Activated T-helper 17 cell treated with anti-CD3 and anti-CD28 coated beads, Interleukin-2, amount 50 U/mL, for 72 hours (primary cell): ENCODE results near the gene ZNF165. TPM values are rescaled to one million over a fixed set of nuclear protein-coding genes. Genes with fewer than 3 reads are reported as not detected.
"Not testable (repeated sequence)": the region's sequence is repeated elsewhere in the genome, so short reads cannot be mapped to it uniquely, and the experiment has no call there.

Experiments
- ATAC-seq: fragments of 150-1000 bp; cut with Tn5 transposase; replicated peaks from 2 replicates; pipeline ENCODE4 v1.10.0; 2021; ENCODE audit warnings: mild to moderate bottlenecking, moderate library complexity
- H3K27ac Mint-ChIP-seq: one replicate; pipeline ENCODE4 v1.8.0; 2022; ENCODE audit warnings: mixed read lengths
- H3K27me3 Mint-ChIP-seq: one replicate; pipeline ENCODE4 v1.8.0; 2022; ENCODE audit warnings: mixed read lengths
- H3K36me3 Mint-ChIP-seq: one replicate; pipeline ENCODE4 v1.8.0; 2022; ENCODE audit warnings: low read depth, mild to moderate bottlenecking, mixed read lengths
- H3K4me1 Mint-ChIP-seq: one replicate; pipeline ENCODE4 v1.8.0; 2022; ENCODE audit warnings: mixed read lengths
- H3K4me3 Mint-ChIP-seq: one replicate; pipeline ENCODE4 v1.8.0; 2022; ENCODE audit warnings: mild to moderate bottlenecking, mixed read lengths
- H3K9me3 Mint-ChIP-seq: one replicate; pipeline ENCODE4 v1.8.0; 2022; ENCODE audit warnings: mixed read lengths
- total RNA-seq, 2 donors: library from RNA; stranded (reverse); gene quantifications; one replicate each; pipeline ENCODE4 v1.2.3, GENCODE V29; 2022

ZNF165 gene
- total RNA-seq, 2 donors from 2014 or later, result 2.1 to 14.8 TPM

- no peaks in the 10 kb centered on the region for H3K36me3 Mint-ChIP-seq
- no peaks in the 10 kb centered on the region for H3K4me1 Mint-ChIP-seq
- peaks cover 10% of the 10 kb centered on the region for H3K27me3 Mint-ChIP-seq
- H3K4me3 Mint-ChIP-seq, result peak overlapping the region; percentile 89
- H3K9me3 Mint-ChIP-seq, result no peaks in the 10 kb centered on the region
- peak; percentile 100 for ATAC-seq
- H3K27ac Mint-ChIP-seq, result peak overlapping the region; percentile 78
Observed at GRCh38 chr6:28104392-28105244, 24.2 kb downstream of the ZNF165 start.

- H3K4me3 Mint-ChIP-seq, result peak overlapping the region; percentile 89
- no peaks in the 10 kb centered on the region for H3K36me3 Mint-ChIP-seq
- no peak for ATAC-seq
- H3K9me3 Mint-ChIP-seq, result no peaks in the 10 kb centered on the region
- H3K4me1 Mint-ChIP-seq, result no peaks in the 10 kb centered on the region
- peak overlapping the region; percentile 11 for H3K27ac Mint-ChIP-seq
- H3K27me3 Mint-ChIP-seq, result peaks cover 5% of the 10 kb centered on the region
Observed at GRCh38 chr6:28105245-28105639, 24.9 kb downstream of the ZNF165 start.

- H3K4me1 Mint-ChIP-seq, result no peaks in the 10 kb centered on the region
Observed at GRCh38 chr6:28107506-28107905, 27.1 kb downstream of the ZNF165 start.

GRCh38 chr6:28111964-28112363 is 31.6 kb downstream of the ZNF165 start:
- H3K36me3 Mint-ChIP-seq, result peaks cover 30% of the 10 kb centered on the region
- H3K4me3 Mint-ChIP-seq, result no peak overlapping the region
- H3K27me3 Mint-ChIP-seq, result peaks cover 4% of the 10 kb centered on the region
- no peaks in the 10 kb centered on the region for H3K9me3 Mint-ChIP-seq
- no peak for ATAC-seq
- H3K4me1 Mint-ChIP-seq, result no peaks in the 10 kb centered on the region
- H3K27ac Mint-ChIP-seq, result no peak overlapping the region

More at GRCh38 chr6:28107506-28107905, 27.1 kb downstream of the ZNF165 start:
- H3K9me3 Mint-ChIP-seq, result no peaks in the 10 kb centered on the region
- ATAC-seq, result no peak
- H3K4me3 Mint-ChIP-seq, result no peak overlapping the region
- no peak overlapping the region for H3K27ac Mint-ChIP-seq
- no peaks in the 10 kb centered on the region for H3K36me3 Mint-ChIP-seq
- H3K27me3 Mint-ChIP-seq, result peaks cover 4% of the 10 kb centered on the region

GRCh38 chr6:28115799-28116198 is 35.4 kb downstream of the ZNF165 start:
- no peaks in the 10 kb centered on the region for H3K27me3 Mint-ChIP-seq
- no peaks in the 10 kb centered on the region for H3K4me1 Mint-ChIP-seq
- H3K27ac Mint-ChIP-seq, result no peak overlapping the region
- no peaks in the 10 kb centered on the region for H3K9me3 Mint-ChIP-seq
- H3K36me3 Mint-ChIP-seq, result peaks cover 69% of the 10 kb centered on the region
- no peak overlapping the region for H3K4me3 Mint-ChIP-seq
- ATAC-seq, result no peak

- Mint-ChIP-seq H3K27ac (no peak overlapping the region), H3K27me3 (no peaks in the 10 kb centered on the region), H3K4me1 (no peaks in the 10 kb centered on the region), H3K36me3 (peaks cover 86% of the 10 kb centered on the region), H3K4me3 (no peak overlapping the region), H3K9me3 (no peaks in the 10 kb centered on the region)
- no peak for ATAC-seq
Observed at GRCh38 chr6:28117386-28118050, 37.1 kb downstream of the ZNF165 start.

- Mint-ChIP-seq H3K36me3 (peaks cover 93% of the 10 kb centered on the region), H3K4me1 (peaks cover 3% of the 10 kb centered on the region), H3K4me3 (no peak overlapping the region), H3K27me3 (no peaks in the 10 kb centered on the region), H3K9me3 (no peaks in the 10 kb centered on the region), H3K27ac (no peak overlapping the region)
- no peak for ATAC-seq
Observed at GRCh38 chr6:28118217-28118616, 37.8 kb downstream of the ZNF165 start.

GRCh38 chr6:28121876-28122275 is 41.5 kb downstream of the ZNF165 start:
- H3K36me3 Mint-ChIP-seq, result peaks cover 86% of the 10 kb centered on the region
- H3K9me3 Mint-ChIP-seq, result no peaks in the 10 kb centered on the region
- H3K4me3 Mint-ChIP-seq, result no peak overlapping the region
- peaks cover 25% of the 10 kb centered on the region for H3K4me1 Mint-ChIP-seq
- H3K27me3 Mint-ChIP-seq, result no peaks in the 10 kb centered on the region
- ATAC-seq, result no peak
- no peak overlapping the region for H3K27ac Mint-ChIP-seq

GRCh38 chr6:28122283-28122682 is 41.9 kb downstream of the ZNF165 start:
- ATAC-seq, H3K27ac Mint-ChIP-seq, H3K27me3 Mint-ChIP-seq, H3K4me3 Mint-ChIP-seq, H3K9me3 Mint-ChIP-seq: not testable (repeated sequence)
- Mint-ChIP-seq H3K36me3 (peaks cover 86% of the 10 kb centered on the region), H3K4me1 (peaks cover 28% of the 10 kb centered on the region)

- peak; percentile 97 for ATAC-seq
- H3K27ac Mint-ChIP-seq, result peak within 1 kb of the TSS; percentile 90
- no peaks in the 10 kb centered on the region for H3K9me3 Mint-ChIP-seq
- no peaks in the 10 kb centered on the region for H3K27me3 Mint-ChIP-seq
- H3K36me3 Mint-ChIP-seq, result peaks cover 86% of the 10 kb centered on the region
- peaks cover 38% of the 10 kb centered on the region for H3K4me1 Mint-ChIP-seq
- peak within 1 kb of the TSS; percentile 91 for H3K4me3 Mint-ChIP-seq
Observed at GRCh38 chr6:28124350-28124970, 44.1 kb downstream of the ZNF165 start, which contains the start of gene ZSCAN16. Gene ZSCAN16, plus strand, starts transcription at chr6:28124609. Its CDS starts 835 bp downstream, at chr6:28125444.

GRCh38 chr6:28124971-28125353 is 44.6 kb downstream of the ZNF165 start:
- Mint-ChIP-seq H3K4me3 (peak overlapping the region; percentile 91), H3K27me3 (no peaks in the 10 kb centered on the region), H3K4me1 (peaks cover 40% of the 10 kb centered on the region), H3K9me3 (no peaks in the 10 kb centered on the region), H3K36me3 (peaks cover 86% of the 10 kb centered on the region), H3K27ac (peak overlapping the region; percentile 90)
- ATAC-seq, result peak; percentile 41

- ATAC-seq, result peak; percentile 16
- Mint-ChIP-seq H3K27ac (peak overlapping the region; percentile 90), H3K9me3 (no peaks in the 10 kb centered on the region), H3K4me3 (peak overlapping the region; percentile 91), H3K4me1 (peaks cover 40% of the 10 kb centered on the region), H3K36me3 (peaks cover 86% of the 10 kb centered on the region), H3K27me3 (no peaks in the 10 kb centered on the region)
Observed at GRCh38 chr6:28125401-28125800, 45.0 kb downstream of the ZNF165 start.

- Mint-ChIP-seq H3K4me3 (peak overlapping the region; percentile 54), H3K27ac (peak overlapping the region; percentile 82), H3K9me3 (no peaks in the 10 kb centered on the region), H3K27me3 (no peaks in the 10 kb centered on the region), H3K36me3 (peaks cover 73% of the 10 kb centered on the region), H3K4me1 (peaks cover 43% of the 10 kb centered on the region)
- no peak for ATAC-seq
Observed at GRCh38 chr6:28134015-28134414, 53.6 kb downstream of the ZNF165 start.

- no peaks in the 10 kb centered on the region for H3K9me3 Mint-ChIP-seq
- H3K27ac Mint-ChIP-seq, result no peak overlapping the region
- no peaks in the 10 kb centered on the region for H3K27me3 Mint-ChIP-seq
- H3K4me1 Mint-ChIP-seq, result peaks cover 36% of the 10 kb centered on the region
- H3K4me3 Mint-ChIP-seq, result peak overlapping the region; percentile 54
- H3K36me3 Mint-ChIP-seq, result peaks cover 66% of the 10 kb centered on the region
- no peak for ATAC-seq
Observed at GRCh38 chr6:28134716-28135115, 54.3 kb downstream of the ZNF165 start.
